ENCODE results near the gene PRKAR1B. TPM values are rescaled to one million over a fixed set of nuclear protein-coding genes. Genes with fewer than 3 reads are reported as not detected.
A peak's percentile ranks its signal among the peaks of the same experiment; 100 is the strongest.

Gene PRKAR1B
- total RNA-seq, 1 experiment from 2014 or later = 51.7 TPM

DNA sequence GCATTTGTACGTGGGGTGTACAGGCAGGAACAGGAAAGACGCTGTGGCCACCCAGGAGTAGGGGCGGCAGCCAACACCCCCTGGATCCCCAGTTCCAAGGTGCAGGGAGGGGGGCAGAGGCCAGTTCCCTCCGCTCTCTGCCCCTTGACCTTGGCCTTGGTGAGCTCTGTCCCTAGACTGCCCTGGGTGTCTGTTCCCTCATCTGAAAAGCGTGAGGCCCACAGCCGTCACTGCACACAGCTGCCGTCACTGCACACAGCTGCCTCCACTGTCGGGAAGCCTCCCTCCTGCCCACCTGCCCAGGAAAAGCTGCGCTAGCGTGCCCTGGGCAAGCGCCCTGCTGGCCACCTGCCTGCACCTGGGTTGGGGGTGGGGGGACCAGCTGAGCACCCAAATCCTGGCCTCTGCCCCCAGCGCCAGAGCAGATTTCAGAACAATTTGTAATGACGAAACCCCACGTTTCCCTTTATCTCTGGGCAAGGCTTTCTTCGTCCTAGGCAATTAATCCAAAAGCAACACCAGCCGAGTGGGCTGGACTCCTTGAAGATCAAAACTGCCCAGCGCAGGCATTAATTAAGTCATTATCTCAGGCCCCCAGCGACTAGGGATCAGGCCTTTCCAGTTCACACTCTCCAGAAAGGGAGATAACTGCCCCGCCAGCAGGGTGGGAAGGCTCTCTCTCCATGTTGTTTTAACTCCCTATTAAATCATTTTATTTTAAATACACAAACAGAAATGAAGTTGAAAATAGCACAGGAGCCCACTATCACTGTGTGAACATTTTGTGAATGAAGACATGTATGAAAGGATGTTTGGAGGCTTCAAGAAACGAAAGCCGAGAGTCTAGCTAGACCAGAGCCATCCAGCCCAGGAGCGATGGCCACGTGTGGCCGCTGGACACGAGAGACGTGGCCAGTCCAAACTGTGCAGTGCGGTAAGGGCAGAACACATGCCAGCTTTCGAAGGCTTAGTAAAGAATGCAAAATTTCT, 203.4 kb downstream of the PRKAR1B start:
- Histone ChIP-seq H3K4me2 (no peak overlapping the region), H3K27me3 (ENCODE audit: insufficient read depth, low read depth) (no peaks in the 10 kb centered on the region), H3K4me3 (no peak overlapping the region), H3K27ac (no peak overlapping the region), H3K36me3 (ENCODE audit: low read depth) (no peaks in the 10 kb centered on the region), H3F3A (ENCODE audit: insufficient read depth, low read depth) (peaks cover 26% of the 10 kb centered on the region; the same call in 1 of the 2 replicates), H2AFZ (no peak overlapping the region), H4K20me1 (ENCODE audit: insufficient read depth) (no peaks in the 10 kb centered on the region), H3K9me3 (ENCODE audit: insufficient read depth, low read depth) (no peaks in the 10 kb centered on the region), H3K9me2 (ENCODE audit: insufficient read depth) (no peaks in the 10 kb centered on the region), H3K79me2 (ENCODE audit: low read depth) (peaks cover 1% of the 10 kb centered on the region; the same call in 1 of the 2 replicates), H3K4me1 (replicated peaks; ENCODE audit: insufficient read depth) (peaks cover 29% of the 10 kb centered on the region)
- no peak for TF ChIP-seq EZH2 (IDR thresholded peaks at IDR 0.05; ENCODE audit: low read depth)
- TF ChIP-seq, protein P1, sequence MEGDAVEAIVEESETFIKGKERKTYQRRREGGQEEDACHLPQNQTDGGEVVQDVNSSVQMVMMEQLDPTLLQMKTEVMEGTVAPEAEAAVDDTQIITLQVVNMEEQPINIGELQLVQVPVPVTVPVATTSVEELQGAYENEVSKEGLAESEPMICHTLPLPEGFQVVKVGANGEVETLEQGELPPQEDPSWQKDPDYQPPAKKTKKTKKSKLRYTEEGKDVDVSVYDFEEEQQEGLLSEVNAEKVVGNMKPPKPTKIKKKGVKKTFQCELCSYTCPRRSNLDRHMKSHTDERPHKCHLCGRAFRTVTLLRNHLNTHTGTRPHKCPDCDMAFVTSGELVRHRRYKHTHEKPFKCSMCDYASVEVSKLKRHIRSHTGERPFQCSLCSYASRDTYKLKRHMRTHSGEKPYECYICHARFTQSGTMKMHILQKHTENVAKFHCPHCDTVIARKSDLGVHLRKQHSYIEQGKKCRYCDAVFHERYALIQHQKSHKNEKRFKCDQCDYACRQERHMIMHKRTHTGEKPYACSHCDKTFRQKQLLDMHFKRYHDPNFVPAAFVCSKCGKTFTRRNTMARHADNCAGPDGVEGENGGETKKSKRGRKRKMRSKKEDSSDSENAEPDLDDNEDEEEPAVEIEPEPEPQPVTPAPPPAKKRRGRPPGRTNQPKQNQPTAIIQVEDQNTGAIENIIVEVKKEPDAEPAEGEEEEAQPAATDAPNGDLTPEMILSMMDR (conservative IDR thresholded peaks at IDR 0.05) = no peak
- CTCF ChIA-PET = interaction anchor here (1.1 kb wide), 1 partner anchor 208 kb away, joined by 3 read pairs; no protein-coding TSS in a partner anchor
- intact Hi-C loops (cut with micrococcal nuclease; ENCODE audit: unreplicated experiment) = no loop called here
- no TSS peak for BruUV-seq (replicated peaks)
- DNase-seq = no peak
- POLR2A ChIA-PET (ENCODE audit: unreplicated experiment) = interaction anchor here (0.6 kb wide), 1 partner anchor 352 kb away, joined by 6 read pairs; no protein-coding TSS in a partner anchor

DNA sequence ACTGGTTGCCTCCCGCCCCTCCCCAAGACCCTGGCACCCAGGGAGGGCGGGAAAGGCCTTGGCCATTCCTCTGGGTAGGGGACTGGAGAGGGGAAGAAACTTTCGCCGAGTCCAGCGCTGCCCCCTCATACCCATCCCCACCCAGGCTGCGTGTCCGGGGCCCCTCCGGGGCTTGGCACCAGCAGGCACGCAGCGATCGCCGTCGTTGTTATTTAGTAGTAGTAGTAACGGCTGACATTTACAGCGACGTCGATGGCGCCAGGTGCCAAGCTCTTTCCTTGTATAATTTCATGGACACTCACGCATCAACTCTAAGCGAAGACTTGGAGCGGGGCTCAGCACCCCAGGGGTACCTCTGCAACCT, 204.1 kb downstream of the PRKAR1B start:
- TF ChIP-seq, protein P1 (conservative IDR thresholded peaks at IDR 0.05) = no peak
- H3K27ac ChIP-seq = no peak overlapping the region
- no peak for DNase-seq
- H3K9me3 ChIP-seq (ENCODE audit: insufficient read depth, low read depth) = no peaks in the 10 kb centered on the region
- no peaks in the 10 kb centered on the region for H3K27me3 ChIP-seq (ENCODE audit: insufficient read depth, low read depth)
- intact Hi-C loops (cut with micrococcal nuclease; ENCODE audit: unreplicated experiment) = no loop called here
- no peak overlapping the region for H3K4me2 ChIP-seq
- H3K36me3 ChIP-seq (ENCODE audit: low read depth) = no peaks in the 10 kb centered on the region
- BruUV-seq (replicated peaks) = no TSS peak
- H3K79me2 ChIP-seq (ENCODE audit: low read depth) = peaks cover 7% of the 10 kb centered on the region
- H2AFZ ChIP-seq = no peak overlapping the region
- peaks cover 29% of the 10 kb centered on the region for H3K4me1 ChIP-seq (replicated peaks; ENCODE audit: insufficient read depth)
- H3K4me3 ChIP-seq = no peak overlapping the region
- no peaks in the 10 kb centered on the region for H4K20me1 ChIP-seq (ENCODE audit: insufficient read depth)
- POLR2A ChIA-PET (ENCODE audit: unreplicated experiment) = no interaction called here
- H3F3A ChIP-seq (ENCODE audit: insufficient read depth, low read depth) = peaks cover 25% of the 10 kb centered on the region; the same call in 1 of the 2 replicates
- no peaks in the 10 kb centered on the region for H3K9me2 ChIP-seq (ENCODE audit: insufficient read depth)
- CTCF ChIA-PET = no interaction called here

DNA sequence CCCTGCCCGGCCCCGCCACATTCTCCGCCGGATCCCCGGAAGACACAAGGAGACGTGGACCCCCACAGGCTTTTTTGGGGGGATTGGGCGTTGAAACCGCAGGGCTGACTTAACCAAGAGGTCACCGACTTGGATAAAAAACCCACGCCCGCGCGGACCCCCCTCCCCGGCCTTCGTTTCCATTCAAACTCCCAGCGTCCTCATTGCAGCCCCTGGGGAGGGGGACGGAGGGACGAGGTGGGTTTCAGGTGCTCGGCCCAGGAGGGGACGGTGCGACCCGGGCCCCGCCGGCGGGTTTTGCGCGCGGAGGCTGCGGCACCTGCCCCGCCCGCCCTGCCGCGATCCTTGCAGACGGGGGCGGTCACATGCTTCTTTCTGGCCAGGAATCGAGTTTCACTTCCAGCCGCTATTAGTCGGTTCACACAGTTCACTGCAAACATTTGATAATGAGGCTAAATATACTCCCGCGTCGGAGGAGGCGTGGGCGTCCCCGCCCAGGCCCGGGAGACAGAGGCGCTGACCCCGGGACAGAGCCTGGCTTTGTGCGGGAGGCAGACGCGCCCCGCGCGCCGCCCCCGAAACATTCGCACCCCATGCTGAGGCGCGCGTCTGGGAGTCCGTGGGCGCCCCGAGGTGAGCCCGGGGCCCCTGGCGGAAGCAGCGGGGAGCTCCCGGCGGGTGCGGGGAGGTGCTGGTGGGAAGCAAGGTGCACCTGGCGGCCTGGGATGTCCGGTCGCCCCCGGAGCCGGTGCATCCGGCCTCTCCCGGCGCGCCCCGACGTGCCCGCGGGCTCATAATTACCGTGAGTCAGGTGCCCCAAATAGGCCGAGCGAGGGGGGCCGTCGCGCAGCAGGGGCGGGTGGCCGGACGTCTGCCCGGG, 204.8 kb downstream of the PRKAR1B start:
- Histone ChIP-seq H3K9me3 (ENCODE audit: insufficient read depth, low read depth) (no peaks in the 10 kb centered on the region), H3K4me3 (peak overlapping the region; percentile 45; the same call in 1 of the 2 replicates), H3F3A (ENCODE audit: insufficient read depth, low read depth) (peaks cover 25% of the 10 kb centered on the region; the same call in 1 of the 2 replicates), H3K4me2 (peak overlapping the region; percentile 72), H3K36me3 (ENCODE audit: low read depth) (no peaks in the 10 kb centered on the region), H3K79me2 (ENCODE audit: low read depth) (peaks cover 12% of the 10 kb centered on the region), H3K4me1 (replicated peaks; ENCODE audit: insufficient read depth) (peaks cover 29% of the 10 kb centered on the region), H2AFZ (no peak overlapping the region), H4K20me1 (ENCODE audit: insufficient read depth) (no peaks in the 10 kb centered on the region), H3K9me2 (ENCODE audit: insufficient read depth) (no peaks in the 10 kb centered on the region), H3K27me3 (ENCODE audit: insufficient read depth, low read depth) (no peaks in the 10 kb centered on the region), H3K27ac (no peak overlapping the region)
- no TSS peak for BruUV-seq (replicated peaks)
- CTCF ChIA-PET = no interaction called here
- POLR2A ChIA-PET (ENCODE audit: unreplicated experiment) = no interaction called here
- intact Hi-C loops (cut with micrococcal nuclease; ENCODE audit: unreplicated experiment) = no loop called here
- peak; percentile 50 to 66 for DNase-seq
- no peak for TF ChIP-seq EZH2 (IDR thresholded peaks at IDR 0.05; ENCODE audit: low read depth)
- TF ChIP-seq, protein P1 (conservative IDR thresholded peaks at IDR 0.05) = no peak

Data from PC-9 (cell line).